ENCODE data around the gene TAF1C.

TAF1C gene

DNA sequence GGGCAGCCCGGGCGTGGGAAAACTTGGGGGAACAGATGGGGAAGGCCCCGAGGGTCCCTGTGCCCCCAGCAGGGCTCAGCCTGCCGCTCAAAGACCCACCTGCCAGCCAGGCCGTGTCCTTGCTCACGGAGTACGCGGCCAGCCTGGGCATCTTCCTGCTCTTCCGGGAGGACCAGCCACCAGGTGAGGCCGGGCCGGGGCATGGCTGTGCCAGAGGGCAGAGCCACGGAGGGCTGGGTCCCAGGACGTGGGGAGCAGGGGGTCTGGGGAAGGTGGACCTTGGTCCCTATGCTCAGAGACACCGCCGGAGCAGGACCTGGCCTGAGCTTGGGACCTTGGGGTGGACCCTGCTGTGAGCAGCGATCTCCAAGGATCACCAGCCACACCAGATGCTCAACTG lies 4.6 kb upstream of the TAF1C start:
- H3K4me3 ChIP-seq (ENCODE audit: low read depth, low read length, poor library complexity, severe bottlenecking) = no peak overlapping the region
- H3K9me3 ChIP-seq (ENCODE audit: low read length) = no peaks in the 10 kb centered on the region
- peaks cover 19% of the 10 kb centered on the region for H3K4me1 ChIP-seq (ENCODE audit: insufficient read depth, low read length, severe bottlenecking)
- H3F3A ChIP-seq (ENCODE audit: insufficient read depth, low read length) = no peaks in the 10 kb centered on the region
- H3K27me3 ChIP-seq (ENCODE audit: insufficient read depth, low read length) = 0 out of 2 replicates have a peak, but pooled peaks cover 4% of the 10 kb centered on the region
- H3K79me2 ChIP-seq (ENCODE audit: insufficient read depth, low read length) = no peaks in the 10 kb centered on the region
- no peaks in the 10 kb centered on the region for H4K20me1 ChIP-seq (ENCODE audit: insufficient read depth, low read length)
- TF ChIP-seq, protein P1, sequence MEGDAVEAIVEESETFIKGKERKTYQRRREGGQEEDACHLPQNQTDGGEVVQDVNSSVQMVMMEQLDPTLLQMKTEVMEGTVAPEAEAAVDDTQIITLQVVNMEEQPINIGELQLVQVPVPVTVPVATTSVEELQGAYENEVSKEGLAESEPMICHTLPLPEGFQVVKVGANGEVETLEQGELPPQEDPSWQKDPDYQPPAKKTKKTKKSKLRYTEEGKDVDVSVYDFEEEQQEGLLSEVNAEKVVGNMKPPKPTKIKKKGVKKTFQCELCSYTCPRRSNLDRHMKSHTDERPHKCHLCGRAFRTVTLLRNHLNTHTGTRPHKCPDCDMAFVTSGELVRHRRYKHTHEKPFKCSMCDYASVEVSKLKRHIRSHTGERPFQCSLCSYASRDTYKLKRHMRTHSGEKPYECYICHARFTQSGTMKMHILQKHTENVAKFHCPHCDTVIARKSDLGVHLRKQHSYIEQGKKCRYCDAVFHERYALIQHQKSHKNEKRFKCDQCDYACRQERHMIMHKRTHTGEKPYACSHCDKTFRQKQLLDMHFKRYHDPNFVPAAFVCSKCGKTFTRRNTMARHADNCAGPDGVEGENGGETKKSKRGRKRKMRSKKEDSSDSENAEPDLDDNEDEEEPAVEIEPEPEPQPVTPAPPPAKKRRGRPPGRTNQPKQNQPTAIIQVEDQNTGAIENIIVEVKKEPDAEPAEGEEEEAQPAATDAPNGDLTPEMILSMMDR (IDR thresholded peaks at IDR 0.05; ENCODE audit: low read length) = no peak
- TF ChIP-seq EZH2 (IDR thresholded peaks at IDR 0.05; ENCODE audit: borderline replicate concordance, low read length) = no peak
- no peak overlapping the region for H2AFZ ChIP-seq (ENCODE audit: low read length)
- H3K9ac ChIP-seq (ENCODE audit: low read length) = no peak overlapping the region
- no peak overlapping the region for H3K4me2 ChIP-seq (ENCODE audit: low read length)
- no peaks in the 10 kb centered on the region for H3K9me2 ChIP-seq (ENCODE audit: low read depth, low read length)
- H3K27ac ChIP-seq (ENCODE audit: low read depth, low read length, poor library complexity, severe bottlenecking) = no peak overlapping the region
- H3K36me3 ChIP-seq (ENCODE audit: insufficient read depth, low read length) = no peaks in the 10 kb centered on the region

DNA sequence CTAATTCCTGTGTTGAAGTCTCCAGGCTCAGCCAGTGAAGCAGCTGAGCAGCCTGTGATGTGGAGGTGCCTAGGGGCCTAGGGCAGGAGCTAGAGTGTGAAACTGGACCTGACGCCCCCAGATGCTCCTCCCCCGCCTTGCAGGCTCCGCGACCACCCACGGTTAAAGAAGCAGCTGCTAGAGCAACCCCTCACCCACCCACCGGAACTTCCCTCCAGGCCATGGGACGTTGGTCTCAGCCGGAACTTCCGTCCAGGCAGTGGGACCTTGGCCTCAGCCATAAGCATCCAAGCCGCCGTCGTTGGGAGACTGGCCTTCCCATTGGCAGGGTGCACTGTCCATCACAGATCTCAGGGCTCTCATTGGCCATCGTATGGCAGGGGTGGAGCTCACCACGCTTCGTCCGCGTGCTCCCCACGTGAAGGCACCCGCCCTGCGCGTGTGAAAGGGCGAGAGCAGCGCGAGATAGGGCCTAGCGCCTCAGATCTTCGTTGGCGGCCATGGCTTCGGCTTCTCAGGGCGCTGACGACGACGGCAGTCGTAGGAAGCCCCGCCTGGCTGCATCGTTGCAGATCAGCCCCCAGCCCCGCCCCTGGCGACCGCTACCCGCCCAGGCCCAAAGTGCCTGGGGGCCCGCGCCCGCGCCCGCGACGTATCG lies 4.0 kb upstream of the TAF1C start, which contains the start of gene ADAD2:
Gene ADAD2, plus strand, starts transcription at position 427 of the 658 bp plus-strand sequence. Its CDS starts 74 bp downstream, at position 501.
- Histone ChIP-seq H3K9me2 (ENCODE audit: low read depth, low read length) (no peaks in the 10 kb centered on the region), H3K27ac (ENCODE audit: low read depth, low read length, poor library complexity, severe bottlenecking) (no peak within 1 kb of the TSS), H3K27me3 (ENCODE audit: insufficient read depth, low read length) (0 out of 2 replicates have a peak, but pooled peaks cover 2% of the 10 kb centered on the region), H3K79me2 (ENCODE audit: insufficient read depth, low read length) (0 out of 2 replicates have a peak, but pooled peaks cover 4% of the 10 kb centered on the region), H3K36me3 (ENCODE audit: insufficient read depth, low read length) (no peaks in the 10 kb centered on the region), H3K9me3 (ENCODE audit: low read length) (no peaks in the 10 kb centered on the region), H4K20me1 (ENCODE audit: insufficient read depth, low read length) (no peaks in the 10 kb centered on the region), H3F3A (ENCODE audit: insufficient read depth, low read length) (no peaks in the 10 kb centered on the region), H3K4me1 (ENCODE audit: insufficient read depth, low read length, severe bottlenecking) (peaks cover 23% of the 10 kb centered on the region), H3K4me3 (ENCODE audit: low read depth, low read length, poor library complexity, severe bottlenecking) (no peak within 1 kb of the TSS), H3K9ac (ENCODE audit: low read length) (no peak within 1 kb of the TSS), H3K4me2 (ENCODE audit: low read length) (no peak within 1 kb of the TSS), H2AFZ (ENCODE audit: low read length) (no peak within 1 kb of the TSS)
- no peak for TF ChIP-seq EZH2 (IDR thresholded peaks at IDR 0.05; ENCODE audit: borderline replicate concordance, low read length)
- TF ChIP-seq, protein P1 (IDR thresholded peaks at IDR 0.05; ENCODE audit: low read length) = no peak

DNA sequence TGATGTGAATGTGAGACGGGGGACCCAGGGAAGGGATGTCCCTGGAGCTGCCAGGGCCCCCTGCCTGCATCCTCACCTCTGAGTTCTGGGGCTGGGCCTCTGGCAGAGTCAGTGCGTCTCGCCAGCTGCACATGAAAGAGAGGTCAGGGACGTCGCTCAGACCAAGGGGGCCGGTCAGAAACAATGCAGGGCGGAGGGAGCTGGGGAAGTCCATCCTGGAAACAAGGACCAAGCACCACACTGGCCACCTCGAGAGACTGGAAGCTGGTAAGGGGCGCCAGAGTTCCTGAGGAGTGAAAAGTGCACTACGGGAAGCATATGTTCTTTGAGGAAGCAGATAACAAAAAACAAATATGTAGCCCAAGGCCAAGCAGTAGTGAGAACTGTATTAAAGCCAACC lies 2.1 kb downstream of the TAF1C start:
- Histone ChIP-seq H4K20me1 (ENCODE audit: insufficient read depth, low read length) (no peaks in the 10 kb centered on the region), H3K9ac (ENCODE audit: low read length) (no peak overlapping the region), H3K36me3 (ENCODE audit: insufficient read depth, low read length) (peaks cover 46% of the 10 kb centered on the region), H2AFZ (ENCODE audit: low read length) (no peak overlapping the region), H3K9me3 (ENCODE audit: low read length) (no peaks in the 10 kb centered on the region), H3K27me3 (ENCODE audit: insufficient read depth, low read length) (no peaks in the 10 kb centered on the region), H3K4me1 (ENCODE audit: insufficient read depth, low read length, severe bottlenecking) (peaks cover 11% of the 10 kb centered on the region), H3K4me2 (ENCODE audit: low read length) (no peak overlapping the region), H3F3A (ENCODE audit: insufficient read depth, low read length) (no peaks in the 10 kb centered on the region), H3K79me2 (ENCODE audit: insufficient read depth, low read length) (0 out of 2 replicates have a peak, but pooled peaks cover 7% of the 10 kb centered on the region), H3K9me2 (ENCODE audit: low read depth, low read length) (no peaks in the 10 kb centered on the region), H3K4me3 (ENCODE audit: low read depth, low read length, poor library complexity, severe bottlenecking) (no peak overlapping the region), H3K27ac (ENCODE audit: low read depth, low read length, poor library complexity, severe bottlenecking) (no peak overlapping the region)
- TF ChIP-seq, protein P1 (IDR thresholded peaks at IDR 0.05; ENCODE audit: low read length) = no peak
- no peak for TF ChIP-seq EZH2 (IDR thresholded peaks at IDR 0.05; ENCODE audit: borderline replicate concordance, low read length)

Measured in OCI-LY1 (cell line).